Neural progenitor cell (in vitro differentiated cells): ENCODE measurements around the gene LINGO1. TPM values are rescaled to one million over a fixed set of nuclear protein-coding genes. Genes with fewer than 3 reads are reported as not detected.
A peak's percentile ranks its signal among the peaks of the same experiment; 100 is the strongest.

Experiments used
- DNase-seq: peaks from one replicate; pipeline ENCODE4 v3.0.0-alpha.2; 2016; ENCODE audit warnings: low spot score
- H2AFZ ChIP-seq: fragments of 200-600 bp; sonication (generic); replicated peaks from 2 replicates; pipeline ENCODE4 v1.6.1; 2016; ENCODE audit warnings: antibody characterized with exemption
- H3F3A ChIP-seq: fragments of 200-600 bp; sonication (generic); 2 replicates; pipeline ENCODE4 v1.6.1; 2016; ENCODE audit warnings: antibody characterized with exemption, low read depth
- H3K27ac ChIP-seq: fragments of 200-600 bp; sonication (generic); 2 replicates; pipeline ENCODE4 v1.5.1; 2016; ENCODE audit warnings: mild to moderate bottlenecking
- H3K27me3 ChIP-seq: fragments of 200-600 bp; sonication (generic); 2 replicates; pipeline ENCODE4 v1.6.1; 2016; ENCODE audit warnings: mild to moderate bottlenecking, moderate library complexity
- H3K36me3 ChIP-seq: fragments of 200-600 bp; sonication (generic); 2 replicates; pipeline ENCODE4 v1.5.1; 2016
- H3K4me1 ChIP-seq: fragments of 200-600 bp; sonication (generic); 2 replicates; pipeline ENCODE4 v1.6.1; 2016; ENCODE audit warnings: mixed run types
- H3K4me2 ChIP-seq: fragments of 200-600 bp; sonication (generic); 2 replicates; pipeline ENCODE4 v1.6.1; 2016
- H3K4me3 ChIP-seq: fragments of 200-600 bp; sonication (generic); 2 replicates; pipeline ENCODE4 v1.5.1; 2016
- H3K79me2 ChIP-seq: fragments of 200-600 bp; sonication (generic); 2 replicates; pipeline ENCODE4 v1.6.1; 2016; ENCODE audit warnings: low read depth
- H3K9ac ChIP-seq: fragments of 200-600 bp; sonication (generic); 2 replicates; pipeline ENCODE4 v1.6.1; 2016
- H3K9me3 ChIP-seq: fragments of 200-600 bp; sonication (generic); 2 replicates; pipeline ENCODE4 v1.5.1; 2016; ENCODE audit warnings: low read depth
- H4K20me1 ChIP-seq: fragments of 200-600 bp; sonication (generic); 2 replicates; pipeline ENCODE4 v1.6.1; 2016; ENCODE audit warnings: low read depth
- H3K27ac Mint-ChIP-seq: 3 replicates; pipeline ENCODE4 v1.8.0; 2021; ENCODE audit warnings: mixed read lengths
- H3K27me3 Mint-ChIP-seq: 2 replicates; pipeline ENCODE4 v1.8.0; 2022; ENCODE audit warnings: low read depth, mild to moderate bottlenecking, inconsistent platforms, moderate library complexity, mixed read lengths; ENCODE audit not compliant: insufficient read depth
- H3K36me3 Mint-ChIP-seq: 3 replicates; pipeline ENCODE4 v1.8.0; 2021; ENCODE audit warnings: mixed read lengths
- H3K4me1 Mint-ChIP-seq: 3 replicates; pipeline ENCODE4 v1.8.0; 2021; ENCODE audit warnings: mixed read lengths
- H3K4me3 Mint-ChIP-seq: 3 replicates; pipeline ENCODE4 v1.8.0; 2021; ENCODE audit warnings: mild to moderate bottlenecking, moderate library complexity, mixed read lengths
- H3K9me3 Mint-ChIP-seq: 3 replicates; pipeline ENCODE4 v1.8.0; 2020; ENCODE audit warnings: mixed read lengths
- EZH2 ChIP-seq: fragments of 200-600 bp; sonication (generic); IDR thresholded peaks from 2 replicates; pipeline ENCODE4 v1.6.1; 2017; ENCODE audit warnings: antibody characterized with exemption, mild to moderate bottlenecking, moderate library complexity
- EZH2phosphoT487 ChIP-seq: fragments of 200-600 bp; sonication (generic); IDR thresholded peaks from 2 replicates; pipeline ENCODE4 v1.6.1; 2017; ENCODE audit warnings: antibody characterized with exemption
- total RNA-seq: library from RNA; depleted of rRNA; stranded (reverse); fragments of >200 nt; gene quantifications from 2 replicates; pipeline ENCODE4 v1.2.3, GENCODE V29; 2015; ENCODE audit warnings: low replicate concordance
- TF ChIP-seq, protein P1 (sequence below): fragments of 200-600 bp; sonication (generic); IDR thresholded peaks from 2 replicates; pipeline ENCODE4 v1.5.1; 2017; ENCODE audit warnings: antibody characterized with exemption, mild to moderate bottlenecking

LINGO1 gene
- total RNA-seq, 1 donor from 2014 or later: 7.9 TPM

DNA sequence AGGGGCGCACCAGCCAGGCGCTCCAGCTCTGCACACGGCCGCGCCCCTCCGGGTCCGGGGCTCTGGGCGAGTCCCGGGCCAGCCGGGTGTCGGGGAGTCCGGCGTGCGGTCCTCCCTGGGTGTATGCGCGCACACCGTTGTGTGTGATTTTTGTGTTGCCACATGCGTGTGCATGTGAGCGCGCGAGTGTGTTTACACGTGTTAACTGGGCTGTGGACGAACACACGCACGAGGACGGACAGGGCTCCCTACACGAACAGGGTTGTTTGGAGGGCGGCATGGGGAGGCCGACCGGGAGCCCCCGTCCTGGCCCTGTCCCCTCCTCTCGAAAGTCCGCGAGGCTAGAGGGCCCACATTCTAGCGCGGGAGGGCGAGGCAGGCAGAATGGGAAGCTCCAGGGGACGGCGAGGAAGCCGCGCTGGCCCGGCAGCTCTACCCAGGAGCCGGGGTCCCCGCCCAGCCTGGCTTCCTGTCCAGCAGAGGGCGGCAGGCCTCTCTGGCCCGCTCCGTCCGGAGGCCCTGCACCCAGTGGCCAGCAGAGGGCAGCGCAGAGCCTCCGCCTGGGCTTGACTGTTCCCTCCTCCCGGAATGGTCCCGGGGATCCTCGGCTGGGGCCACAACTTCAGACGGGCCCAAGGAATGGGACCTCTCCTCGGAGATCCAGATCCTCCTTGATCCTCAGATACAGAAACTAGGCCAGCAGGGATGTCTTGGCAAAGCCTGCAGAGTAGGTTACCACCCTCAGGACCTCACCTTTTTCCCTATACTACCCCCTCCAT lies 611 bp upstream of the LINGO1 start:
- H3K9ac ChIP-seq: no peak overlapping the region
- TF ChIP-seq EZH2phosphoT487: no peak
- TF ChIP-seq, protein P1, sequence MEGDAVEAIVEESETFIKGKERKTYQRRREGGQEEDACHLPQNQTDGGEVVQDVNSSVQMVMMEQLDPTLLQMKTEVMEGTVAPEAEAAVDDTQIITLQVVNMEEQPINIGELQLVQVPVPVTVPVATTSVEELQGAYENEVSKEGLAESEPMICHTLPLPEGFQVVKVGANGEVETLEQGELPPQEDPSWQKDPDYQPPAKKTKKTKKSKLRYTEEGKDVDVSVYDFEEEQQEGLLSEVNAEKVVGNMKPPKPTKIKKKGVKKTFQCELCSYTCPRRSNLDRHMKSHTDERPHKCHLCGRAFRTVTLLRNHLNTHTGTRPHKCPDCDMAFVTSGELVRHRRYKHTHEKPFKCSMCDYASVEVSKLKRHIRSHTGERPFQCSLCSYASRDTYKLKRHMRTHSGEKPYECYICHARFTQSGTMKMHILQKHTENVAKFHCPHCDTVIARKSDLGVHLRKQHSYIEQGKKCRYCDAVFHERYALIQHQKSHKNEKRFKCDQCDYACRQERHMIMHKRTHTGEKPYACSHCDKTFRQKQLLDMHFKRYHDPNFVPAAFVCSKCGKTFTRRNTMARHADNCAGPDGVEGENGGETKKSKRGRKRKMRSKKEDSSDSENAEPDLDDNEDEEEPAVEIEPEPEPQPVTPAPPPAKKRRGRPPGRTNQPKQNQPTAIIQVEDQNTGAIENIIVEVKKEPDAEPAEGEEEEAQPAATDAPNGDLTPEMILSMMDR: peak; percentile 100
- peak; percentile 53 for TF ChIP-seq EZH2
- Mint-ChIP-seq H3K9me3 (no peaks in the 10 kb centered on the region), H3K4me1 (peaks cover 36% of the 10 kb centered on the region), H3K4me3 (peak overlapping the region; percentile 83), H3K27ac (no peak overlapping the region), H3K27me3 (peaks cover 31% of the 10 kb centered on the region), H3K36me3 (no peaks in the 10 kb centered on the region)
- H3K27ac ChIP-seq: no peak overlapping the region
- H3F3A ChIP-seq: peaks cover 53% of the 10 kb centered on the region
- DNase-seq: peak; percentile 97
- H3K36me3 ChIP-seq: no peaks in the 10 kb centered on the region
- peak overlapping the region; percentile 75 for H2AFZ ChIP-seq
- peaks cover 16% of the 10 kb centered on the region for H3K27me3 ChIP-seq
- H3K4me3 ChIP-seq: peak overlapping the region; percentile 53
- no peaks in the 10 kb centered on the region for H3K9me3 ChIP-seq
- H3K4me1 ChIP-seq: peaks cover 29% of the 10 kb centered on the region
- H4K20me1 ChIP-seq: peaks cover 23% of the 10 kb centered on the region
- H3K79me2 ChIP-seq: peaks cover 38% of the 10 kb centered on the region
- H3K4me2 ChIP-seq: peak overlapping the region; percentile 89

DNA sequence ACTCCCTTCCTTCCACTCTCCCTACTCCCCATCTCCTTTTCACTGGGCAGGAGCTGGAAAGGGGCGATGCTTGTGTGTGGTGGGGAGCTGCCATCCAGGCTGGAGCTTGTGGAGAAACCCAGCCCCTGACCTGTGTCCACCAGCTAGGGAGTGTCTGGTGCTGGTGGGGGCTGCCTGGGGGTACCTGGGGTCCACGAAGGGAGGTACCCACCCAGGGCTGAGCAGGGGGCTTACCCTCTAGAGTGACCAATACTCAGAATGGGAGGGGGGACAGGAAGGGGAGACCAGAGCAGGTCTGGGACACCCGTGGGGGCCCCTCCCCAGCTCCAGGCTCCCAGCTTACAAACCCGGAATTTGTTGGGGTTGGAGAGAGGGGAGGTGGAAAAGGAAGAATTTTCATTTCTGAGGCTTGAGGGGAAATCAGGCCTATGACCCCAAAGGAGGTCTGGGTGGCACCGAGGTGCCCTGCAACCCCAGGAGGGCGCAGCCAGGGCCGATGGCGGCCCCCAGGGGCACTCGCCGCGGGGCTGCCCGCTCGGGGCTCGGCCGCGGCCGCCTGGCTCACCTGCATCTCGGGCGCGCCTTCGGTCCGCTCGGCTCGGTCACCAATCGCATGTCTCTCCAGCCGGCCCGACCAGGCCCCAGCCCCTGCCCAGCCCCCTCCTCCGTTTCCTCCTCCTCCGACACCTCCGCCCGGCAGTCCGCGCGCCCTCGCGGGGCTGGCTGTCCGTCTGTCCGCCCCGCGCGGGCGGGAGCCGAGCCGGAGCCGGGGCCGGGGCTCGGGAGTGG lies 773 bp downstream of the LINGO1 start:
- H3K9ac ChIP-seq: peak overlapping the region; percentile 22

GRCh38 chr15:77630956-77631744 lies 1.6 kb downstream of the LINGO1 start:
- Mint-ChIP-seq H3K9me3 (no peaks in the 10 kb centered on the region), H3K4me1 (peaks cover 53% of the 10 kb centered on the region), H3K4me3 (peak overlapping the region; percentile 80), H3K27ac (peak overlapping the region; percentile 60), H3K27me3 (peaks cover 26% of the 10 kb centered on the region), H3K36me3 (no peaks in the 10 kb centered on the region)
- Histone ChIP-seq H3K27me3 (peaks cover 15% of the 10 kb centered on the region), H3K4me1 (peaks cover 49% of the 10 kb centered on the region), H3F3A (peaks cover 73% of the 10 kb centered on the region), H3K79me2 (peaks cover 55% of the 10 kb centered on the region), H3K27ac (peak overlapping the region; percentile 27), H2AFZ (no peak overlapping the region), H3K9me3 (no peaks in the 10 kb centered on the region), H3K9ac (no peak overlapping the region), H3K4me3 (peak overlapping the region; percentile 90), H3K4me2 (peak overlapping the region; percentile 94), H3K36me3 (no peaks in the 10 kb centered on the region), H4K20me1 (peaks cover 45% of the 10 kb centered on the region)
- TF ChIP-seq, protein P1: peak; percentile 44
- no peak for TF ChIP-seq EZH2phosphoT487
- TF ChIP-seq EZH2: no peak
- DNase-seq: peak; percentile 77

More for the DNA sequence above, 773 bp downstream of the LINGO1 start:
- peaks cover 48% of the 10 kb centered on the region for H3K4me1 Mint-ChIP-seq
- H3K36me3 Mint-ChIP-seq: no peaks in the 10 kb centered on the region
- H3F3A ChIP-seq: peaks cover 66% of the 10 kb centered on the region
- DNase-seq: peak; percentile 74
- peak overlapping the region; percentile 90 for H3K4me3 ChIP-seq
- no peaks in the 10 kb centered on the region for H3K36me3 ChIP-seq
- peak overlapping the region; percentile 94 for H3K4me2 ChIP-seq
- H3K79me2 ChIP-seq: peaks cover 49% of the 10 kb centered on the region
- peak overlapping the region; percentile 80 for H3K4me3 Mint-ChIP-seq
- no peaks in the 10 kb centered on the region for H3K9me3 ChIP-seq
- no peak overlapping the region for H3K27ac ChIP-seq
- H3K27ac Mint-ChIP-seq: no peak overlapping the region
- peaks cover 42% of the 10 kb centered on the region for H3K4me1 ChIP-seq
- peaks cover 16% of the 10 kb centered on the region for H3K27me3 ChIP-seq
- H2AFZ ChIP-seq: no peak overlapping the region
- H3K27me3 Mint-ChIP-seq: peaks cover 28% of the 10 kb centered on the region
- H4K20me1 ChIP-seq: peaks cover 37% of the 10 kb centered on the region
- TF ChIP-seq EZH2 (no peak), EZH2phosphoT487 (no peak)
- TF ChIP-seq, protein P1: no peak
- H3K9me3 Mint-ChIP-seq: no peaks in the 10 kb centered on the region
